ENCODE results near the gene MBD6. TPM values are rescaled to one million over a fixed set of nuclear protein-coding genes. Genes with fewer than 3 reads are reported as not detected.
A peak's percentile ranks its signal among the peaks of the same experiment; 100 is the strongest.

The MBD6 gene
- total and polyA plus RNA-seq, 5 donors, result 16.4 to 50.9 (median 37.6) TPM

DNA sequence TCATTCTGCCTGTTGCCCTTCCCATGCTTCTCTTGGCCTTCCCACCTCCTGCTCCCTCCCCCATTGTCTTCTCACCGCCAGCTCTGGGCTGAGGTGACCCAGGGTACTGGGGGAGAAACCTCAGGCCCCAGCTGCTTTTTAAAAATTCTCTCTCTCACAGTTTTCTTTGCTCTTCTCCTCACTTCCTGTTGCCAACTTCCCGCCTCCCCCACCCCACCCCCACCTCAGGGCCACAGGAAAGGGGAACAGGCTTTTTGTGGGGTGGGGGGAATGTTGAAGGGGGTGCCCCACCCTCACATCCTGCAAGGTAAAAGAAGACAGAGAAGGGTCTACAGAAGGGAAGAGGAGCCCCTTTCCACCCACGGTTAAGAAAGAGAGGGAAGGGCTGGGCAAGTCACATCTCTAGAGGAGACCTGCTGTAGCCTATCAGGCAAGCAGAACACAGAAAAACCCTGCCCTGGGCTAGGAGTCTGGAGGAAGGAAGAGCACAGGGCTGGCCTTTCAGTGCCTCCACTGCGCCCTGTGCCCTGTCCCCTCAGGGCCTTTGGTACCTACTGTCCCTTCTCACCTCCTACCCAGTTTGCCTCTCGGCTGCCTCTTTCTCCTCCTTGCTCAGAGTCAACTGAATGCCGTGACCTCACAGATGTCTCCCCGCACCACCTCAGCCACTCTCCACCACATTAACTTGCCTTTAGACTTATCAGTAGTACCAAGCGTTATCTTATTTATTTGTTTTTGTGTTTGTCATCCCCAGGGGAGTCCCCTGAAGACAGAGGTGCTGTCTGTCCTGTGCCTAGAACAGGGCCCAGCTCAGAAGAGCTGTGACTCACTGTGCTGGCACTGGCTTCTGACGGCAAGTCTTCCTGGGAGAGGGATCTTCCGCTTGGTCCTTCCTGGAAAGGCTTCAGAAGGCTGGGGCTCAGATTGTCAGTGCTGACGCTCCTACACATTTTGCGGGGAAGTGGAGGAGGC, 44.6 kb upstream of the MBD6 start:
- no peaks in the 10 kb centered on the region for H3K27me3 ChIP-seq (ENCODE audit: control insufficient read depth, insufficient read depth)
- 57% methylated on average over 12 of the region's 12 CpGs for WGBS
- H3K27ac ChIP-seq (ENCODE audit: low read length), result peak overlapping the region; percentile 39
- DNase-seq, result peak in 1 of 3 donors; percentile 51
- intact Hi-C loops (cut with DNase I), result no loop called here
- H3K9me3 ChIP-seq (ENCODE audit: control insufficient read depth, low read length), result no peaks in the 10 kb centered on the region
- peak; percentile 24 for ATAC-seq
- H3K4me1 ChIP-seq (ENCODE audit: control insufficient read depth, insufficient read depth, low read length), result no peaks in the 10 kb centered on the region
- peak overlapping the region; percentile 6 for H3K4me3 ChIP-seq (ENCODE audit: low read length)

DNA sequence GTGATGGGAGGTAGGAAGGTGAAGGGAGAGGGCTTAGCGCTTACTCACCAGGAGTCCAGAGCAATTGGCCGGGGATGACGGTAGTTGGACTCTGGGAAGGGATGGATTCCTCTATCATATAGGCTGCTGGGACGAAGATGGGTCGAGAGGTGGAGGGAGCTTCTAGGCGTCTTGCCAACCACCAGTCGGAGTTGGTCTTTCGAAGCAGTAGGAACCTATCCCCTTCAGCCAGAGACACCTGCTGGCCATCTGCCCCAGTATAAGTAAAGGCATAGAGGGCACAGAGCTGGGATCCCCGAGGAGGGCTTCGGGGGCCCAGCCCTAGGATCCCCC, 43.6 kb upstream of the MBD6 start:
- intact Hi-C loops (cut with DNase I), result no loop called here
- H3K4me1 ChIP-seq (ENCODE audit: control insufficient read depth, insufficient read depth, low read length), result no peaks in the 10 kb centered on the region
- H3K27me3 ChIP-seq (ENCODE audit: control insufficient read depth, insufficient read depth), result no peaks in the 10 kb centered on the region
- 83% methylated on average over 10 of the region's 10 CpGs for WGBS
- ATAC-seq, result no peak
- H3K4me3 ChIP-seq (ENCODE audit: low read length), result no peak overlapping the region
- no peaks in the 10 kb centered on the region for H3K9me3 ChIP-seq (ENCODE audit: control insufficient read depth, low read length)
- DNase-seq, result peak in 1 of 3 donors; percentile 39
- no peak overlapping the region for H3K27ac ChIP-seq (ENCODE audit: low read length)

DNA sequence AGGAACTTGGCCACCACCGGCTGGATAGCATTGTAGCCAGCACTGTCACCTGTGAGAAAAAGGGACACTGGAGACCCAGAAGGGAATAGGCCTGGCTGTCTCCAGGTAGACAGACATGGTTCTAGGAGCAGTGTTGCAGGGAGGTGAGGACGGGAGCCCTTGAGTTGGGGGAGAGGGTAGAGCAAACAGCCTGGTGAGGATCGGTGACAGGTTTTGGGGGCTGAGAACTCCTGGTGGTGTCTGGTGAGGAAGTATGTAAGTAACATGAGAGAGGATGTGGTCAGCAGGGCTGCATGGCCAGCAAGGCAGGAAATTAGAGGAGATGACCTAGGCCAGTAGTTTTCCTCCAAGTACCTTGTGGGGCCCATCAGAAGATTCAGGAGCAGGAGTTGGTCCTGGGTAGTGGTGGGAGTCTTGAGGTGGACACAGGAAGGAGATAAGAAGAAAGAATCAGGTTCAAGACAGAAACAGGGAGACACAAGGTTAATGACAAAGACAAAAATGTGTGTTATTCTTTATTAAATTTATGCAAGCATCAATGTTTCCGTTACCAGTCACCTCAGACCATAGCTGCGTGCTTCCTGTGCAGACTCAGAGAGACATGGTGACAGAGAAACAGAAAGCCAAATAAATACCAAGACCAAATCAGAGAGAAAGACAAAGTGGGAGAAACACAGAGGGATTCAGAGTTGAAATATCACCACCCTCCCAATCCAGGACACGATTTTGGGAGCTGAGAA, 43.1 kb upstream of the MBD6 start, which contains the start of gene ARHGAP9:
ARHGAP9 (minus strand) TSS at position 491 of the 740 bp plus-strand sequence; CDS start at position 31, 460 bp downstream.
- H3K27me3 ChIP-seq (ENCODE audit: control insufficient read depth, insufficient read depth), result no peaks in the 10 kb centered on the region
- H3K27ac ChIP-seq (ENCODE audit: low read length), result peak within 1 kb of the TSS; percentile 48

DNA sequence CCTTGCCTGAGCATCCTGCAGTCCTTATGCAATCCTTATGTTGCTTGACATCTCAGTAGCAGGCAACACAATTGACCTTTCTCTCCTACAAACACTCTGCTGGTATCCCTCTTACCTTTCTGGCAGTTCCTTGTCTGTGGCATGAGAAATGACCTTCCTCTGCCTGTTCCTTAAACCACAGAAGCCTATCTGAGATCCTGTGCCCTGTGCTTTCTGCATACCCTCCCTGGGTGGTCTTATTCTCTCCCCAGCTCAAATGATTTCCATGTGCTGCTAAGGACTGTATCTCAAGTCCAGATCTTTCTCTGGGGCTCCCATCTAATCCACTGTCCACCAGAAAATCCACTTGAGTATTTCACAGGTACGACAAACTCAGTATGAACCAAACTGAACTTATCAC, 41.0 kb upstream of the MBD6 start:
- Histone ChIP-seq H3K9me3 (ENCODE audit: control insufficient read depth, low read length) (no peaks in the 10 kb centered on the region), H3K4me3 (ENCODE audit: low read length) (no peak overlapping the region), H3K27me3 (ENCODE audit: control insufficient read depth, insufficient read depth) (no peaks in the 10 kb centered on the region), H3K27ac (ENCODE audit: low read length) (no peak overlapping the region), H3K4me1 (ENCODE audit: control insufficient read depth, insufficient read depth, low read length) (no peaks in the 10 kb centered on the region)
- WGBS, result 81% methylated on average over 1 of the region's 1 CpG
- no peak for DNase-seq
- ATAC-seq, result no peak
- intact Hi-C loops (cut with DNase I), result no loop called here

More for the DNA sequence above, 43.1 kb upstream of the MBD6 start, which contains the start of gene ARHGAP9:
- WGBS, result 64% methylated on average over 6 of the region's 6 CpGs
- Histone ChIP-seq H3K4me3 (ENCODE audit: low read length) (no peak within 1 kb of the TSS), H3K9me3 (ENCODE audit: control insufficient read depth, low read length) (no peaks in the 10 kb centered on the region), H3K4me1 (ENCODE audit: control insufficient read depth, insufficient read depth, low read length) (no peaks in the 10 kb centered on the region)
- DNase-seq (peak in 1 of 3 donors; percentile 38), ATAC-seq (no peak)
- intact Hi-C loops (cut with DNase I), result no loop called here

DNA sequence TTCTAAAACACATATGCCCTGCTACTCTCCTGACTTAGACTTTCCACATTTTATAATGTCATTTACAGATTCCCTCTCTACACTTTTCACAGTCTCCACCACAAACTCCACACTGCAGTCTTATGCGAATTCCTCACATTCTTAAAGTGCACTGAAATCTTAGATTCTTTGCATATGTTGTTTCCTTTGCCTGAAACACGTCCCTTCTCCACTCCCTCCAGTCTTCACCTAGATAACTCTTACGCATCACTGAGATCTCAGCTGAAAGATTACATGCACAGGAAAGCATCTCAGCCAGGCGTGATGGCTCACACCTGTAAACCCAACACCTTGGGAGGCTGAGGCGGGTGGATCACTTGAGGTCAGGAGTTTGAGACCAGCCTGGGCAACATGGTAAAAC, 39.2 kb upstream of the MBD6 start:
- H3K27me3 ChIP-seq (ENCODE audit: control insufficient read depth, insufficient read depth), result no peaks in the 10 kb centered on the region
- H3K27ac ChIP-seq (ENCODE audit: low read length), result no peak overlapping the region
- peaks cover 3% of the 10 kb centered on the region for H3K4me1 ChIP-seq (ENCODE audit: control insufficient read depth, insufficient read depth, low read length)
- ATAC-seq (no peak), DNase-seq (no peak)
- intact Hi-C loops (cut with DNase I), result no loop called here
- H3K4me3 ChIP-seq (ENCODE audit: low read length), result no peak overlapping the region
- 45% methylated on average over 5 of the region's 5 CpGs for WGBS
- no peaks in the 10 kb centered on the region for H3K9me3 ChIP-seq (ENCODE audit: control insufficient read depth, low read length)

DNA sequence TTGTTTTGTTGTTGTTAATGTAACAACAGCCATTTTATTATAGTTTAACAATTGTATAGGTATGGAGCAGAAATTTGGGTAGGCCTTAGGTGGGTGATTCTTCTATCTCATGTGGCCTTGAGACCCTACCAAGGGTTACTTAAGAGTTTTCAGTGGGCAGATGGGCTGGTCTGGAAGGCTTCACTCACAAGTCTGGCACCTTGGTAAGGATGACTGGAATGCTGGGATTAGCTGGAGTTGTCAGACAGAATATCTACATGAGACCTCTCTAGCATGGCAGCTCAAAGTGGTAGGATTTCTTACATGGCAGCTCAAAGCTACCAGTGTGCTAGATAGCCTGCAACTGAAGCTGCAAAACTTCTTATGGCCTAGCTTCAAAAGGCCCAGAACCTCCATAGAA, 36.9 kb upstream of the MBD6 start:
- no peak for ATAC-seq
- Histone ChIP-seq H3K4me3 (ENCODE audit: low read length) (no peak overlapping the region), H3K9me3 (ENCODE audit: control insufficient read depth, low read length) (no peaks in the 10 kb centered on the region), H3K4me1 (ENCODE audit: control insufficient read depth, insufficient read depth, low read length) (peaks cover 5% of the 10 kb centered on the region), H3K27me3 (ENCODE audit: control insufficient read depth, insufficient read depth) (no peaks in the 10 kb centered on the region), H3K27ac (ENCODE audit: low read length) (no peak overlapping the region)
- intact Hi-C loops (cut with DNase I), result no loop called here
- no peak for DNase-seq

DNA sequence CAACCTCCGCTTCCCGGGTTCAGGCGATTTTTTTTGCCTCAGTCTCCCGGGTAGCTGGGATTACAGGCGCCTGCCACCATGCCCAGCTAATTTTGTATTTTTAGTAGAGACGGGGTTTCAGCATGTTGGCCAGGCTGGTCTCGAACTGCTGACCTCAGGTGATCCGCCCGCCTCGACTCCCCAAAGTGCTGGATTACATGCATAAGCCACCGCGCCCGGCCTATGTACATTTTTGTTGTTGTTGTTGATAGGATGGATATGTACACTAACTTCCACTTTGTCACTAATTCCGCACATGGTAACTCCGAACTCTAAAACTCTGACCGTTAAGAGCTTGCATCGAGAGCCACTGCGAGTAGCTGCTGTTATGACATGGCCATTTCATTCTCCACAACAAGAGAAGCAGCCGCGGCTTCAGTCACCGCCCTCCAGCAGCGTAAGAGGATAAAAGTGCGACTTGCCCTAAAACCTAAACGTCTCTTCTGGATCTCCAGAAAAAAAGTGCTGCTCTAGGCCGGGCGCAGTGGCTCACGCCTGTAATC, 35.5 kb upstream of the MBD6 start:
- Histone ChIP-seq H3K4me3 (ENCODE audit: low read length) (peak overlapping the region; percentile 90), H3K27ac (ENCODE audit: low read length) (no peak overlapping the region), H3K9me3 (ENCODE audit: control insufficient read depth, low read length) (no peaks in the 10 kb centered on the region), H3K27me3 (ENCODE audit: control insufficient read depth, insufficient read depth) (no peaks in the 10 kb centered on the region), H3K4me1 (ENCODE audit: control insufficient read depth, insufficient read depth, low read length) (peaks cover 5% of the 10 kb centered on the region)
- DNase-seq, result peak in 1 of 3 donors; percentile 75
- peak in 1 of 2 donors; percentile 2 for ATAC-seq
- WGBS, result 93% methylated on average over 27 of the region's 27 CpGs
- intact Hi-C loops (cut with DNase I), result no loop called here

DNA sequence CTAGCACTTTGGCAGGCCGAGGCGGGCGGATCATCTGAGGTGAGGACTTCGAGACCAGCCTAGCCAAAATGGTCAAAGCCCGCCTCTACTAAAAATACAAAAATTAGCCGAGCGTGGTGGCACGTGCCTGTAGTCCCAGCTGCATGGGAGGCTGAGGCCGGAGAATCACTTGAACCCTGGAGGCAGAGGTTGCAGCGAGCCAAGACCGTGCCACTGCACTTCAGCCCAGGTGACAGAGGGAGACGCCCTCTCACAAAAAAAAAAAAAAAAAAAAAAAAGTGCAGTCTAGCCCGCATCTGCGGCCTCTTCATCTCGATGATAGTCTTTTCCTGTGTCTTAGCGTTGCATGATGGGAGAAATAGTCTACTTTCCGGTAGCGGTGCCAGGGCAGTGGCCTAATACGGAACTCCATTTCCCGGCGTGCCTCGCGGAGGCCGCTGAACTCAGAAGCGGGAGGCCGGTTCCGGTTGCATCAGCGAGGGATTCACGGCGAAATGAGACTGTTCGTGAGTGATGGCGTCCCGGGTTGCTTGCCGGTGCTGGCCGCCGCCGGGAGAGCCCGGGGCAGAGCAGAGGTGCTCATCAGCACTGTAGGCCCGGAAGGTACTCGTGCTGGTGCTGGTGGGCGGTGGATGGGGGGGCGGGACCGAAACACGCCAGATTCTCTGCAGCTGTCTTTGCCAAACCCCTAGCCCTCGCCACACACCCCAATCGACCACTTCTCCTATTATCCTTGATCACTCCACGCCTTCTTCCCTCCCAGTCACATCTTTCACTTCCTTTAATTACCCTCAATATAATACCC, 34.8 kb upstream of the MBD6 start, which contains the start of gene MARS1:
MARS1 (plus strand) TSS at position 472 of the 805 bp plus-strand sequence; CDS start at position 495, 23 bp downstream.
- intact Hi-C loops (cut with DNase I), result no loop called here
- peak; percentile 95 to 98 (median 95) for DNase-seq
- WGBS, result 9% methylated on average over 47 of the region's 47 CpGs

DNA sequence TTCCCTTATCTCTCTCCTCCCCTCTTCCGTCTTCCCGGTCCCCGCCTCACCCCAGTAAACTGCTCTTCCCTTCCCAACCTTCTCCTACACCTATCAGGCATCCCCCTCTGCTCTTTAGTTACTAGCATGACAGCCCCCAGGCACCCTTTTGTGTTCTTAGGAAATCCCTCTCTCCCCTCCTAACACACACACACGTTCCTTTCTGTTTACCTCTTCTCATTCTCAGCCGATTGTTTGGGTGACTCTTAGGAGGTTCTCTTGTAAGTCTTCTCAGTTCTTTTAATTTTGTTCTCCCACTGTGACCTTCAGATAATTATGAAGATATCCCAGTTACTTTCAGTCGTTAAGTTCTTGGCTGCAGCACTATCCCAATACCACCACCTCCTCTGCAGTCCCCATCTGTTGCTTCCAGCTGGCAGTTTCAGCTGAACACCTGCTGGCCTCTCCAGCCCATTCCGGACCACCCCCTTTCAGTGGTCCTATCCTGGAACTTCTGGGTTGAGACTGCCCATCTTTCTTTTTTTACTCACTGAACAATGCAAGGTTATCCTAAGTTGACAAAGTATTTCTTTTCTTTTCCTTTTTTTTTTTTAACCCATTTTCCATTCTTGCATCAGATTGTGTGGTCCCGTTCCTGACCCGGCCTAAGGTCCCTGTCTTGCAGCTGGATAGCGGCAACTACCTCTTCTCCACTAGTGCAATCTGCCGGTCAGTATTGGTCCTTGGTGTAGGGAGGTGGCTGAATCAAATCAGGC, 34.0 kb upstream of the MBD6 start:
- 32% methylated on average over 11 of the region's 11 CpGs for WGBS
- no peak overlapping the region for H3K27ac ChIP-seq (ENCODE audit: low read length)
- H3K9me3 ChIP-seq (ENCODE audit: control insufficient read depth, low read length), result no peaks in the 10 kb centered on the region
- peak overlapping the region; percentile 90 for H3K4me3 ChIP-seq (ENCODE audit: low read length)
- intact Hi-C loops (cut with DNase I), result no loop called here
- ATAC-seq, result no peak
- H3K4me1 ChIP-seq (ENCODE audit: control insufficient read depth, insufficient read depth, low read length), result peaks cover 5% of the 10 kb centered on the region
- no peak for DNase-seq
- H3K27me3 ChIP-seq (ENCODE audit: control insufficient read depth, insufficient read depth), result no peaks in the 10 kb centered on the region

More for the DNA sequence above, 34.8 kb upstream of the MBD6 start, which contains the start of gene MARS1:
- Histone ChIP-seq H3K27me3 (ENCODE audit: control insufficient read depth, insufficient read depth) (no peaks in the 10 kb centered on the region), H3K27ac (ENCODE audit: low read length) (peak within 1 kb of the TSS; percentile 76), H3K9me3 (ENCODE audit: control insufficient read depth, low read length) (no peaks in the 10 kb centered on the region), H3K4me1 (ENCODE audit: control insufficient read depth, insufficient read depth, low read length) (peaks cover 5% of the 10 kb centered on the region), H3K4me3 (ENCODE audit: low read length) (peak within 1 kb of the TSS; percentile 90)
- ATAC-seq, result peak; percentile 98

DNA sequence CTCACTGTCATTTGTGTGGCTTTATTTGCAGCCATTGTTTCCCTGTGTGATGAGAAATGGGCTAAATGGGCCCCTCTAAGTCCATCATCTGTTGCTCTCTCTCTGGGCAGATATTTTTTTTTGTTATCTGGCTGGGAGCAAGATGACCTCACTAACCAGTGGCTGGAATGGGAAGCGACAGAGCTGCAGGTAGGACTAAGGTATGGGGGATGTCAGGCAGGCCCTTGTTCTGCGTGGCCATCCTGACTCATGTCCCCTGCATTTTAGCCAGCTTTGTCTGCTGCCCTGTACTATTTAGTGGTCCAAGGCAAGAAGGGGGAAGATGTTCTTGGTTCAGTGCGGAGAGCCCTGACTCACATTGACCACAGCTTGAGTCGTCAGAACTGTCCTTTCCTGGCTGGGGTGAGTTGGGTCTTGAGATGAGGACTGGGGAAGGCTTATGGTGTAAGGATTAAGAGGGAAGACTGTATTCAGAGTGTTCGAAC, 33.4 kb upstream of the MBD6 start:
- peaks cover 5% of the 10 kb centered on the region for H3K4me1 ChIP-seq (ENCODE audit: control insufficient read depth, insufficient read depth, low read length)
- no peak overlapping the region for H3K27ac ChIP-seq (ENCODE audit: low read length)
- WGBS, result 90% methylated on average over 5 of the region's 5 CpGs
- intact Hi-C loops (cut with DNase I), result no loop called here
- ATAC-seq, result no peak
- no peak for DNase-seq
- H3K27me3 ChIP-seq (ENCODE audit: control insufficient read depth, insufficient read depth), result no peaks in the 10 kb centered on the region
- no peaks in the 10 kb centered on the region for H3K9me3 ChIP-seq (ENCODE audit: control insufficient read depth, low read length)
- H3K4me3 ChIP-seq (ENCODE audit: low read length), result no peak overlapping the region

Measured in right cardiac atrium (tissue), 5 donors.